IMR-90 (cell line): ENCODE measurements around the gene URB1. TPM values are rescaled to one million over a fixed set of nuclear protein-coding genes. Genes with fewer than 3 reads are reported as not detected.

ENCODE experiments used
- ATAC-seq: fragments of 200-7000 bp; cut with Tn5 transposase; 2 replicates; pipeline ENCODE4 v1.9.1; 2020; ENCODE audit warnings: low read depth, mild to moderate bottlenecking, moderate library complexity
- BruUV-seq: library from RNA; stranded (reverse); fragments of 400-500 nt; replicated peaks from 2 replicates; lab custom pipeline; 2021; lab: Mats Ljungman, UMichigan
- CTCF ChIA-PET: fragments of 300-600 bp; formaldehyde crosslinking; extraction: SDS; loops from one replicate; lab custom pipeline; 2021; ENCODE audit warnings: antibody characterized with exemption; lab: Yijun Ruan, JAX
- POLR2A ChIA-PET: fragments of 300-600 bp; sonication (Branson Sonifier 250); formaldehyde crosslinking; loops from one replicate; lab custom pipeline; 2022; ENCODE audit warnings: antibody characterized with exemption; ENCODE audit not compliant: unreplicated experiment; lab: Charles Lee
- DNase-seq: peaks from one replicate; pipeline ENCODE4 v3.0.0; 2013
- H2AFZ ChIP-seq: replicated peaks from 2 replicates; pipeline ENCODE3; 2013; ENCODE audit warnings: low read length, mild to moderate bottlenecking; ENCODE audit not compliant: poor library complexity
- H2AK5ac ChIP-seq: 2 replicates; pipeline ENCODE4 v1.6.1; 2013; ENCODE audit warnings: low read depth, low read length, inconsistent platforms
- H2AK9ac ChIP-seq: replicated peaks from 2 replicates; pipeline ENCODE3; 2013; ENCODE audit warnings: mild to moderate bottlenecking, low read depth, low read length, moderate library complexity; ENCODE audit not compliant: poor library complexity
- H2BK120ac ChIP-seq: 2 replicates; pipeline ENCODE4 v1.6.1; 2013; ENCODE audit warnings: low read depth, low read length, inconsistent platforms
- H2BK15ac ChIP-seq: 3 replicates; pipeline ENCODE4 v1.6.1; 2013; ENCODE audit warnings: low read depth, low read length, inconsistent platforms
- H2BK20ac ChIP-seq: 2 replicates; pipeline ENCODE4 v1.6.1; 2013; ENCODE audit warnings: low read depth, mild to moderate bottlenecking, inconsistent platforms, low read length, moderate library complexity
- H2BK5ac ChIP-seq: 2 replicates; pipeline ENCODE4 v1.6.1; 2013; ENCODE audit warnings: mild to moderate bottlenecking, low read depth, low read length, inconsistent platforms; ENCODE audit not compliant: poor library complexity, severe bottlenecking
- H3K14ac ChIP-seq: replicated peaks from 2 replicates; pipeline ENCODE4 v1.6.1; 2013; ENCODE audit warnings: low read depth, low read length, inconsistent platforms
- H3K18ac ChIP-seq: 2 replicates; pipeline ENCODE4 v1.6.1; 2013; ENCODE audit warnings: low read depth, low read length, control low read depth
- H3K23ac ChIP-seq: 2 replicates; pipeline ENCODE4 v1.6.1; 2013; ENCODE audit warnings: low read depth, low read length, inconsistent platforms
- H3K27ac ChIP-seq: 2 replicates; pipeline ENCODE4 v1.5.1; 2013; ENCODE audit warnings: mild to moderate bottlenecking, control low read depth, low read length; ENCODE audit not compliant: insufficient read depth
- H3K27me3 ChIP-seq: 2 replicates; pipeline ENCODE4 v1.6.1; 2013; ENCODE audit warnings: low read length; ENCODE audit not compliant: control insufficient read depth, insufficient read depth
- H3K36me3 ChIP-seq: 2 replicates; pipeline ENCODE4 v1.6.1; 2013; ENCODE audit warnings: low read length, mixed read lengths; ENCODE audit not compliant: control insufficient read depth, insufficient read depth
- H3K4ac ChIP-seq: 2 replicates; pipeline ENCODE4 v1.6.1; 2013; ENCODE audit warnings: low read depth, low read length, inconsistent platforms
- H3K4me1 ChIP-seq: 2 replicates; pipeline ENCODE4 v1.6.1; 2013; ENCODE audit warnings: low read length, mixed read lengths; ENCODE audit not compliant: control insufficient read depth, insufficient read depth
- H3K4me2 ChIP-seq: 2 replicates; pipeline ENCODE4 v1.6.1; 2013; ENCODE audit warnings: low read depth, mild to moderate bottlenecking, control low read depth, low read length, moderate library complexity
- H3K4me3 ChIP-seq: 2 replicates; pipeline ENCODE4 v1.5.1; 2013; ENCODE audit warnings: low read depth, mild to moderate bottlenecking, control low read depth, low read length, moderate library complexity; ENCODE audit not compliant: insufficient read depth
- H3K56ac ChIP-seq: 2 replicates; pipeline ENCODE4 v1.6.1; 2013; ENCODE audit warnings: low read length, inconsistent platforms; ENCODE audit not compliant: insufficient read depth; ENCODE audit errors: extremely low read depth
- H3K79me1 ChIP-seq, 2 experiments: 2 replicates each; pipeline ENCODE4 v1.6.1; 2013; ENCODE audit warnings: low read length in 2 of 2, inconsistent platforms in 1 of 2, low read depth in 1 of 2
- H3K9ac ChIP-seq: 2 replicates; pipeline ENCODE4 v1.6.1; 2013; ENCODE audit warnings: low read depth, low read length, control low read depth
- H3K9me1 ChIP-seq: 2 replicates; pipeline ENCODE4 v1.6.1; 2013; ENCODE audit warnings: low read length, inconsistent platforms; ENCODE audit not compliant: insufficient read depth
- H3K9me3 ChIP-seq: 2 replicates; pipeline ENCODE4 v1.6.1; 2013; ENCODE audit warnings: low read length; ENCODE audit not compliant: control insufficient read depth, insufficient read depth
- H4K20me1 ChIP-seq: 2 replicates; pipeline ENCODE4 v1.6.1; 2013; ENCODE audit warnings: low read length, inconsistent platforms; ENCODE audit not compliant: insufficient read depth
- H4K5ac ChIP-seq: 2 replicates; pipeline ENCODE4 v1.6.1; 2013; ENCODE audit warnings: mild to moderate bottlenecking, low read depth, low read length, control low read depth
- H4K8ac ChIP-seq, 2 experiments: 2 replicates each; pipeline ENCODE4 v1.6.1; 2013; ENCODE audit warnings: low read depth in 2 of 2, low read length in 2 of 2, control low read depth in 1 of 2, inconsistent platforms in 1 of 2
- H4K91ac ChIP-seq: 2 replicates; pipeline ENCODE4 v1.6.1; 2013; ENCODE audit warnings: low read depth, low read length, inconsistent platforms; ENCODE audit not compliant: insufficient read depth
- BHLHE40 ChIP-seq: fragments of 150-350 bp; IDR thresholded peaks from 2 replicates; pipeline ENCODE4 v1.6.1; 2016; ENCODE audit warnings: mild to moderate bottlenecking, low read depth, low read length
- CEBPB ChIP-seq: IDR thresholded peaks from 2 replicates; pipeline ENCODE4 v1.6.1; 2012; ENCODE audit warnings: low read depth, low read length, improper control_type of control experiment
- CHD1 ChIP-seq: IDR thresholded peaks from 2 replicates; pipeline ENCODE4 v1.6.1; 2012; ENCODE audit warnings: low read depth, low read length, improper control_type of control experiment
- ELK1 ChIP-seq: fragments of 150-350 bp; IDR thresholded peaks from 2 replicates; pipeline ENCODE4 v1.6.1; 2016; ENCODE audit warnings: low read depth, mild to moderate bottlenecking, low read length, moderate library complexity, borderline replicate concordance
- FOS ChIP-seq: fragments of 150-350 bp; IDR thresholded peaks from 2 replicates; pipeline ENCODE4 v1.6.1; 2016; ENCODE audit warnings: low read depth, low read length
- MAFK ChIP-seq: IDR thresholded peaks from 2 replicates; pipeline ENCODE4 v1.6.1; 2012; ENCODE audit warnings: low read depth, low read length, improper control_type of control experiment
- MAZ ChIP-seq: IDR thresholded peaks from 2 replicates; pipeline ENCODE4 v1.6.1; 2012; ENCODE audit warnings: low read depth, mild to moderate bottlenecking, low read length, improper control_type of control experiment, moderate library complexity, borderline replicate concordance
- MXI1 ChIP-seq: IDR thresholded peaks from 2 replicates; pipeline ENCODE4 v1.6.1; 2012; ENCODE audit warnings: low read depth, mild to moderate bottlenecking, low read length, moderate library complexity, borderline replicate concordance
- POLR2A ChIP-seq: IDR thresholded peaks from 2 replicates; pipeline ENCODE4 v1.6.1; 2012; ENCODE audit warnings: mild to moderate bottlenecking, low read depth, low read length
- RAD21 ChIP-seq: IDR thresholded peaks from 2 replicates; pipeline ENCODE4 v1.6.1; 2012; ENCODE audit warnings: low read length, improper control_type of control experiment
- RCOR1 ChIP-seq: IDR thresholded peaks from 2 replicates; pipeline ENCODE4 v1.6.1; 2012; ENCODE audit warnings: mild to moderate bottlenecking, low read length, improper control_type of control experiment; ENCODE audit not compliant: insufficient replicate concordance
- RFX5 ChIP-seq: IDR thresholded peaks from 2 replicates; pipeline ENCODE4 v1.8.0; 2012; ENCODE audit warnings: low read depth, mild to moderate bottlenecking, low read length, moderate library complexity
- SMC3 ChIP-seq: fragments of 150-350 bp; IDR thresholded peaks from 2 replicates; pipeline ENCODE4 v1.6.1; 2016; ENCODE audit warnings: low read depth, mild to moderate bottlenecking, antibody characterized with exemption, low read length, moderate library complexity
- WGBS, 2 experiments: methylation state at CpG; one replicate each; pipeline versions ENCODE4 v1.1.5 to v1.1.7; 2013; ENCODE audit warnings: missing lambda C conversion rate in 2 of 2; ENCODE audit not compliant: insufficient read length in 1 of 2; ENCODE audit errors: extremely low coverage in 2 of 2; 5-methylcytosine and 5-hydroxymethylcytosine counted together
- dilution Hi-C: fragments of 300-500 bp; cut with HindIII; formaldehyde crosslinking; loops from one replicate; pipeline ENCODE4 v1.14.3; 2018; ENCODE audit warnings: low sequenced_read_pairs; ENCODE audit not compliant: unreplicated experiment
- in situ Hi-C: fragments of 300-500 bp; cut with MboI; formaldehyde crosslinking; loops from 3 replicates; pipeline ENCODE4 v1.14.3; 2019; ENCODE audit warnings: low sequenced_read_pairs, inconsistent platforms, mixed read lengths
- intact Hi-C: fragments of 100-400 bp; cut with micrococcal nuclease; formaldehyde crosslinking; loops from 2 replicates; pipeline ENCODE4 v1.10.0; 2022
- polyA plus RNA-seq, 3 experiments: library from polyadenylated mRNA; depleted of rRNA; stranded (reverse); fragments of >200 nt; gene quantifications; 2 replicates each; pipeline ENCODE4 v1.2.3, GENCODE V29; 2012; ENCODE audit warnings: low replicate concordance in 1 of 3
- total RNA-seq: library from RNA; depleted of rRNA; stranded (reverse); fragments of >200 nt; gene quantifications from 2 replicates; pipeline ENCODE4 v1.2.3, GENCODE V29; 2012
- TF ChIP-seq, protein P1 (sequence below): fragments of 150-350 bp; IDR thresholded peaks from 2 replicates; pipeline ENCODE4 v1.6.1; 2017; ENCODE audit warnings: mild to moderate bottlenecking, antibody characterized with exemption, low read length, low read depth
- TF ChIP-seq, protein P2 (sequence below): conservative IDR thresholded peaks from 2 replicates; pipeline ENCODE4 v1.5.1; 2012; ENCODE audit warnings: mild to moderate bottlenecking, low read depth, low read length, improper control_type of control experiment

The URB1 gene
- total and polyA plus RNA-seq, 2 of the 4 experiments (the other 2 are of a cell fraction) = 9.2 to 12.7 TPM

DNA sequence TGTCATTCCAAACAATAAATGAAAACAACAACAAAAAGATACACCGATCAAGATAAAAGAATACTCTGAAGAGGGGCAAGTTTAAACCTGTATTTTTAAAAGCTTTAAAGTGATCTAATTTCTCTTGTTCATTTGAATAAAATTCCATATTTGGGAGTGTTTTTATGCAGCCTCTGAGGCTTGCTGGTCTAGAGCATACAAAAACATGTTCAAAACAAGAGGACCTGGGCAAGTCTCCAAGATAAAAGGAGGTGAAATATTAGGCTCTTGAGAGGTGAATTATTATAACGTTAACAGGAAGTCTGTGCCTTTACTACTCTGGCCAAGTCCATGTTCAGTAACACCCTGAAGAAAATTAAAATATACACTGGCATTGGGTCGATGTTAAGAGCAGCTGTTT is 20.1 kb downstream of the URB1 start:
- no peak overlapping the region for H3K14ac ChIP-seq
- H2AK9ac ChIP-seq = no peak overlapping the region
- no peaks in the 10 kb centered on the region for H3K9me3 ChIP-seq
- H3K9me1 ChIP-seq = peaks cover 5% of the 10 kb centered on the region
- peaks cover 11% of the 10 kb centered on the region for H3K4me1 ChIP-seq
- peaks cover 19 to 22% of the 10 kb centered on the region in 2 experiments for H3K79me1 ChIP-seq
- no peak overlapping the region for H3K56ac ChIP-seq
- H4K5ac ChIP-seq = no peak overlapping the region
- no peak overlapping the region for H2BK120ac ChIP-seq
- TF ChIP-seq CEBPB (no peak), MAZ (no peak), RCOR1 (no peak), CHD1 (no peak), SMC3 (no peak), ELK1 (no peak), MAFK (no peak), BHLHE40 (no peak), POLR2A (no peak), FOS (no peak), RFX5 (no peak), MXI1 (no peak), RAD21 (no peak)
- TF ChIP-seq, protein P1, sequence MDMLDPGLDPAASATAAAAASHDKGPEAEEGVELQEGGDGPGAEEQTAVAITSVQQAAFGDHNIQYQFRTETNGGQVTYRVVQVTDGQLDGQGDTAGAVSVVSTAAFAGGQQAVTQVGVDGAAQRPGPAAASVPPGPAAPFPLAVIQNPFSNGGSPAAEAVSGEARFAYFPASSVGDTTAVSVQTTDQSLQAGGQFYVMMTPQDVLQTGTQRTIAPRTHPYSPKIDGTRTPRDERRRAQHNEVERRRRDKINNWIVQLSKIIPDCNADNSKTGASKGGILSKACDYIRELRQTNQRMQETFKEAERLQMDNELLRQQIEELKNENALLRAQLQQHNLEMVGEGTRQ = no peak
- TF ChIP-seq, protein P2, sequence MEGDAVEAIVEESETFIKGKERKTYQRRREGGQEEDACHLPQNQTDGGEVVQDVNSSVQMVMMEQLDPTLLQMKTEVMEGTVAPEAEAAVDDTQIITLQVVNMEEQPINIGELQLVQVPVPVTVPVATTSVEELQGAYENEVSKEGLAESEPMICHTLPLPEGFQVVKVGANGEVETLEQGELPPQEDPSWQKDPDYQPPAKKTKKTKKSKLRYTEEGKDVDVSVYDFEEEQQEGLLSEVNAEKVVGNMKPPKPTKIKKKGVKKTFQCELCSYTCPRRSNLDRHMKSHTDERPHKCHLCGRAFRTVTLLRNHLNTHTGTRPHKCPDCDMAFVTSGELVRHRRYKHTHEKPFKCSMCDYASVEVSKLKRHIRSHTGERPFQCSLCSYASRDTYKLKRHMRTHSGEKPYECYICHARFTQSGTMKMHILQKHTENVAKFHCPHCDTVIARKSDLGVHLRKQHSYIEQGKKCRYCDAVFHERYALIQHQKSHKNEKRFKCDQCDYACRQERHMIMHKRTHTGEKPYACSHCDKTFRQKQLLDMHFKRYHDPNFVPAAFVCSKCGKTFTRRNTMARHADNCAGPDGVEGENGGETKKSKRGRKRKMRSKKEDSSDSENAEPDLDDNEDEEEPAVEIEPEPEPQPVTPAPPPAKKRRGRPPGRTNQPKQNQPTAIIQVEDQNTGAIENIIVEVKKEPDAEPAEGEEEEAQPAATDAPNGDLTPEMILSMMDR = no peak
- ATAC-seq (no peak), DNase-seq (peak; percentile 23)
- dilution Hi-C loops = no loop called here
- no peak overlapping the region for H3K9ac ChIP-seq
- H3K27me3 ChIP-seq = no peaks in the 10 kb centered on the region
- H2BK5ac ChIP-seq = peak overlapping the region; percentile 46
- no peak overlapping the region for H3K23ac ChIP-seq
- no peak overlapping the region for H3K4me3 ChIP-seq
- H4K8ac ChIP-seq = no peak overlapping the region
- H3K18ac ChIP-seq = peak overlapping the region; percentile 46; the same call in 1 of the 2 replicates
- H4K91ac ChIP-seq = no peak overlapping the region
- H2AK5ac ChIP-seq = no peak overlapping the region
- no CpG with 5 or more reads among the region's 3 CpGs for WGBS, 2 experiments
- H4K20me1 ChIP-seq = no peaks in the 10 kb centered on the region
- no peak overlapping the region; the same call in 1 of the 2 replicates for H3K27ac ChIP-seq
- no peak overlapping the region for H2BK15ac ChIP-seq
- H2AFZ ChIP-seq = no peak overlapping the region
- H3K36me3 ChIP-seq = peaks cover 27% of the 10 kb centered on the region
- no peak overlapping the region for H3K4me2 ChIP-seq
- no peak overlapping the region for H2BK20ac ChIP-seq
- no peak overlapping the region for H3K4ac ChIP-seq
- intact Hi-C loops = no loop called here
- POLR2A ChIA-PET = interaction anchor here (0.7 kb wide), 1 partner anchor 13 kb away, joined by 3 read pairs; no protein-coding TSS in a partner anchor
- BruUV-seq = no TSS peak
- in situ Hi-C loops = no loop called here
- CTCF ChIA-PET = interaction anchor here (0.6 to 1.2 kb wide), 3 partner anchors 8 to 228 kb away, joined by 3 to 5 read pairs (median 4); no protein-coding TSS in a partner anchor
